HepG2 (cell line): ENCODE data around the gene MAD2L2. TPM values are rescaled to one million over a fixed set of nuclear protein-coding genes. Genes with fewer than 3 reads are reported as not detected.

Experiments
- ARNT2 ChIP-seq: sonication (generic); formaldehyde crosslinking; IDR thresholded peaks from 2 replicates; pipeline ENCODE4 v1.8.0; 2022; ENCODE audit warnings: mild to moderate bottlenecking, low read depth, missing genetic modification reagents, moderate library complexity
- FIP1L1 ChIP-seq: fragments of 200-400 bp; formaldehyde crosslinking; IDR thresholded peaks from 2 replicates; pipeline ENCODE4 v1.6.1; 2018; ENCODE audit warnings: low read depth, mild to moderate bottlenecking, low read length, moderate library complexity, borderline replicate concordance; ENCODE audit not compliant: insufficient read depth
- GFI1 ChIP-seq: sonication (generic); formaldehyde crosslinking; IDR thresholded peaks from 2 replicates; pipeline ENCODE4 v1.5.0; 2020; ENCODE audit warnings: missing genetic modification reagents, mild to moderate bottlenecking, borderline replicate concordance
- HNRNPLL ChIP-seq: fragments of 200-400 bp; formaldehyde crosslinking; IDR thresholded peaks from 2 replicates; pipeline ENCODE4 v1.6.1; 2017; ENCODE audit warnings: mild to moderate bottlenecking, low read depth, low read length; ENCODE audit not compliant: poor library complexity, severe bottlenecking
- KAT8 ChIP-seq: IDR thresholded peaks from 2 replicates; pipeline ENCODE4 v1.6.1; 2016; ENCODE audit warnings: missing genetic modification reagents, missing compliant biosample characterization
- KLF12 ChIP-seq: sonication (generic); formaldehyde crosslinking; IDR thresholded peaks from 2 replicates; pipeline ENCODE4 v1.4.0; 2020; ENCODE audit warnings: missing genetic modification reagents, borderline replicate concordance
- LCORL ChIP-seq, 2 experiments: fragments of 450-650 bp in 1 of 2; sonication (generic) in 1 of 2; formaldehyde crosslinking in 1 of 2; IDR thresholded peaks; 2 replicates each; pipeline versions ENCODE4 v1.5.0 to v1.6.1; 2017 to 2020; ENCODE audit warnings: antibody characterized with exemption in 1 of 2, missing genetic modification reagents in 1 of 2
- NFIC ChIP-seq: IDR thresholded peaks from 2 replicates; pipeline ENCODE4 v1.6.1; 2012; ENCODE audit warnings: mild to moderate bottlenecking, low read length, inconsistent platforms
- ONECUT2 ChIP-seq: sonication (generic); formaldehyde crosslinking; IDR thresholded peaks from 2 replicates; pipeline ENCODE4 v1.4.0; 2020; ENCODE audit warnings: missing genetic modification reagents
- SMAD1 ChIP-seq: sonication (generic); formaldehyde crosslinking; IDR thresholded peaks from 2 replicates; pipeline ENCODE4 v1.4.0; 2020; ENCODE audit warnings: missing genetic modification reagents, low read depth, mild to moderate bottlenecking, borderline replicate concordance
- TP53 ChIP-seq: sonication (generic); formaldehyde crosslinking; conservative IDR thresholded peaks from 2 replicates; pipeline ENCODE4 v1.4.0; 2020; ENCODE audit warnings: missing genetic modification reagents
- ZFP41 ChIP-seq: sonication (generic); formaldehyde crosslinking; IDR thresholded peaks from 2 replicates; pipeline ENCODE4 v1.4.0; 2020; ENCODE audit warnings: mild to moderate bottlenecking, missing genetic modification reagents, borderline replicate concordance
- ZMYM2 ChIP-seq: sonication (generic); formaldehyde crosslinking; IDR thresholded peaks from 2 replicates; pipeline ENCODE4 v1.8.0; 2022; ENCODE audit warnings: mild to moderate bottlenecking, missing genetic modification reagents
- ZNF30 ChIP-seq: sonication (generic); formaldehyde crosslinking; IDR thresholded peaks from 2 replicates; pipeline ENCODE4 v1.5.0; 2020; ENCODE audit warnings: mild to moderate bottlenecking, missing genetic modification reagents
- ZNF441 ChIP-seq: sonication (generic); formaldehyde crosslinking; IDR thresholded peaks from 2 replicates; pipeline ENCODE4 v1.7.0; 2021; ENCODE audit warnings: missing genetic modification reagents, borderline replicate concordance
- ZNF691 ChIP-seq: sonication (generic); formaldehyde crosslinking; IDR thresholded peaks from 2 replicates; pipeline ENCODE4 v1.4.0; 2020; ENCODE audit warnings: missing genetic modification reagents, low read depth, mild to moderate bottlenecking, borderline replicate concordance
- ZNF777 ChIP-seq: sonication (generic); formaldehyde crosslinking; IDR thresholded peaks from 2 replicates; pipeline ENCODE4 v1.4.0; 2020; ENCODE audit warnings: missing genetic modification reagents
- ZNF891 ChIP-seq: sonication (generic); formaldehyde crosslinking; IDR thresholded peaks from 2 replicates; pipeline ENCODE4 v1.5.0; 2020; ENCODE audit warnings: mild to moderate bottlenecking, missing genetic modification reagents
- polyA plus RNA-seq, 8 experiments: library from polyadenylated mRNA; depleted of rRNA in 3 of 8; stranded (reverse) in 7 of 8; unstranded in 1 of 8; fragments of >200 nt; fragmentation: Illumina TruSeq in 4 of 8; extraction: Trizol in 4 of 8; gene quantifications; 2 replicates each; pipeline versions ENCODE4 v1.2.1 to v1.2.3, GENCODE V29; 2011 to 2016; ENCODE audit warnings: low read depth in 4 of 8, missing spikeins in 1 of 8, mixed read lengths in 1 of 8; ENCODE audit not compliant: insufficient read depth in 1 of 8
- total RNA-seq, 5 experiments: library from RNA; depleted of rRNA; stranded (reverse); fragments of >200 nt; fragmentation: Illumina TruSeq; extraction: Trizol; gene quantifications; 2 replicates each; pipeline ENCODE4 v1.2.3, GENCODE V29; 2016; ENCODE audit warnings: low read depth in 1 of 5
- TF ChIP-seq, protein P1 (sequence below): sonication (generic); formaldehyde crosslinking; IDR thresholded peaks from 2 replicates; pipeline ENCODE4 v1.4.0; 2020; ENCODE audit warnings: mild to moderate bottlenecking, missing genetic modification reagents
- TF ChIP-seq, protein P2 (sequence below): sonication (generic); formaldehyde crosslinking; IDR thresholded peaks from 2 replicates; pipeline ENCODE4 v1.4.0; 2020; ENCODE audit warnings: missing genetic modification reagents
- TF ChIP-seq, protein P3 (sequence below): IDR thresholded peaks from 2 replicates; pipeline ENCODE4 v1.6.1; 2016; ENCODE audit warnings: mild to moderate bottlenecking, missing biosample characterization, missing genetic modification reagents
- TF ChIP-seq, protein P4 (sequence below): sonication (generic); formaldehyde crosslinking; IDR thresholded peaks from 2 replicates; pipeline ENCODE4 v1.5.1; 2020; ENCODE audit warnings: missing genetic modification reagents, mild to moderate bottlenecking, borderline replicate concordance

The MAD2L2 gene
- total and polyA plus RNA-seq, 2 of the 13 experiments (the other 11 are each of a cell fraction or from before 2014, with no cell fraction given): 51.8 to 53.8 TPM

- TF ChIP-seq, protein P1, sequence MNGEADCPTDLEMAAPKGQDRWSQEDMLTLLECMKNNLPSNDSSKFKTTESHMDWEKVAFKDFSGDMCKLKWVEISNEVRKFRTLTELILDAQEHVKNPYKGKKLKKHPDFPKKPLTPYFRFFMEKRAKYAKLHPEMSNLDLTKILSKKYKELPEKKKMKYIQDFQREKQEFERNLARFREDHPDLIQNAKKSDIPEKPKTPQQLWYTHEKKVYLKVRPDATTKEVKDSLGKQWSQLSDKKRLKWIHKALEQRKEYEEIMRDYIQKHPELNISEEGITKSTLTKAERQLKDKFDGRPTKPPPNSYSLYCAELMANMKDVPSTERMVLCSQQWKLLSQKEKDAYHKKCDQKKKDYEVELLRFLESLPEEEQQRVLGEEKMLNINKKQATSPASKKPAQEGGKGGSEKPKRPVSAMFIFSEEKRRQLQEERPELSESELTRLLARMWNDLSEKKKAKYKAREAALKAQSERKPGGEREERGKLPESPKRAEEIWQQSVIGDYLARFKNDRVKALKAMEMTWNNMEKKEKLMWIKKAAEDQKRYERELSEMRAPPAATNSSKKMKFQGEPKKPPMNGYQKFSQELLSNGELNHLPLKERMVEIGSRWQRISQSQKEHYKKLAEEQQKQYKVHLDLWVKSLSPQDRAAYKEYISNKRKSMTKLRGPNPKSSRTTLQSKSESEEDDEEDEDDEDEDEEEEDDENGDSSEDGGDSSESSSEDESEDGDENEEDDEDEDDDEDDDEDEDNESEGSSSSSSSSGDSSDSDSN (CRISPR knock-in tag): peak; percentile 33; the same call in 1 of the 2 replicates
- TF ChIP-seq ZNF777 (peak; percentile 51), ARNT2 (CRISPR knock-in tag) (peak; percentile 55; the same call in 1 of the 2 replicates), HNRNPLL (peak; percentile 31), FIP1L1 (no peak), ZMYM2 (CRISPR knock-in tag) (peak; percentile 40; the same call in 1 of the 2 replicates), ZNF30 (CRISPR knock-in tag) (0 out of 2 replicates have a peak, but pooled peaks have one; percentile 63), LCORL (IDR thresholded peaks at IDR 0.05) (no peak), LCORL (CRISPR knock-in tag; IDR thresholded peaks at IDR 0.05) (peak; percentile 60; the same call in 1 of the 2 replicates), ZFP41 (CRISPR knock-in tag) (0 out of 2 replicates have a peak, but pooled peaks have one; percentile 48), KAT8 (peak; percentile 29; the same call in 1 of the 2 replicates), SMAD1 (CRISPR knock-in tag) (no peak), ZNF891 (CRISPR knock-in tag) (peak; percentile 87), ONECUT2 (CRISPR knock-in tag) (no peak), NFIC (no peak), ZNF441 (CRISPR knock-in tag) (no peak), GFI1 (CRISPR knock-in tag) (no peak), ZNF691 (CRISPR knock-in tag) (peak; percentile 56; the same call in 1 of the 2 replicates), TP53 (no peak), KLF12 (CRISPR knock-in tag) (no peak)
- TF ChIP-seq, protein P2, sequence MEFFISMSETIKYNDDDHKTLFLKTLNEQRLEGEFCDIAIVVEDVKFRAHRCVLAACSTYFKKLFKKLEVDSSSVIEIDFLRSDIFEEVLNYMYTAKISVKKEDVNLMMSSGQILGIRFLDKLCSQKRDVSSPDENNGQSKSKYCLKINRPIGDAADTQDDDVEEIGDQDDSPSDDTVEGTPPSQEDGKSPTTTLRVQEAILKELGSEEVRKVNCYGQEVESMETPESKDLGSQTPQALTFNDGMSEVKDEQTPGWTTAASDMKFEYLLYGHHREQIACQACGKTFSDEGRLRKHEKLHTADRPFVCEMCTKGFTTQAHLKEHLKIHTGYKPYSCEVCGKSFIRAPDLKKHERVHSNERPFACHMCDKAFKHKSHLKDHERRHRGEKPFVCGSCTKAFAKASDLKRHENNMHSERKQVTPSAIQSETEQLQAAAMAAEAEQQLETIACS (CRISPR knock-in tag): no peak
- TF ChIP-seq, protein P3, sequence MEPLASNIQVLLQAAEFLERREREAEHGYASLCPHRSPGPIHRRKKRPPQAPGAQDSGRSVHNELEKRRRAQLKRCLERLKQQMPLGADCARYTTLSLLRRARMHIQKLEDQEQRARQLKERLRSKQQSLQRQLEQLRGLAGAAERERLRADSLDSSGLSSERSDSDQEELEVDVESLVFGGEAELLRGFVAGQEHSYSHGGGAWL (CRISPR knock-in tag): 0 out of 2 replicates have a peak, but pooled peaks have one; percentile 46
- TF ChIP-seq, protein P4, sequence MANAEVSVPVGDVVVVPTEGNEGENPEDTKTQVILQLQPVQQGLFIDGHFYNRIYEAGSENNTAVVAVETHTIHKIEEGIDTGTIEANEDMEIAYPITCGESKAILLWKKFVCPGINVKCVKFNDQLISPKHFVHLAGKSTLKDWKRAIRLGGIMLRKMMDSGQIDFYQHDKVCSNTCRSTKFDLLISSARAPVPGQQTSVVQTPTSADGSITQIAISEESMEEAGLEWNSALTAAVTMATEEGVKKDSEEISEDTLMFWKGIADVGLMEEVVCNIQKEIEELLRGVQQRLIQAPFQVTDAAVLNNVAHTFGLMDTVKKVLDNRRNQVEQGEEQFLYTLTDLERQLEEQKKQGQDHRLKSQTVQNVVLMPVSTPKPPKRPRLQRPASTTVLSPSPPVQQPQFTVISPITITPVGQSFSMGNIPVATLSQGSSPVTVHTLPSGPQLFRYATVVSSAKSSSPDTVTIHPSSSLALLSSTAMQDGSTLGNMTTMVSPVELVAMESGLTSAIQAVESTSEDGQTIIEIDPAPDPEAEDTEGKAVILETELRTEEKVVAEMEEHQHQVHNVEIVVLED: no peak
Observed at GRCh38 chr1:11719313-11720032, 38.5 kb upstream of the MAD2L2 start (continued).
